Lung (tissue), 16 donors: ENCODE results near the gene NCF1. TPM values are rescaled to one million over a fixed set of nuclear protein-coding genes. Genes with fewer than 3 reads are reported as not detected.
A peak's percentile ranks its signal among the peaks of the same experiment; 100 is the strongest.
"Not testable (repeated sequence)": the region's sequence is repeated elsewhere in the genome, so short reads cannot be mapped to it uniquely, and the experiment has no call there.

ENCODE experiments used
- ATAC-seq: fragments of 200-7000 bp; cut with Tn5 transposase; one replicate; pipeline ENCODE4 v1.9.1; 2020; ENCODE audit warnings: moderate number of reproducible peaks; ENCODE audit not compliant: insufficient read depth, low FRiP score
- DNase-seq, 3 donors: peaks; one replicate each; pipeline ENCODE4 v3.0.0-alpha.2; 2013 to 2017
- H3K27ac ChIP-seq, 2 donors: one replicate each; pipeline ENCODE4 v1.5.1; 2013; ENCODE audit warnings: mild to moderate bottlenecking in 2 of 2, moderate library complexity in 2 of 2, control low read depth in 1 of 2, inconsistent platforms in 1 of 2, low read depth in 1 of 2, low read length in 1 of 2
- H3K27me3 ChIP-seq, 3 donors: one replicate each; pipeline ENCODE4 v1.5.1; 2013; ENCODE audit warnings: low read length in 2 of 3; ENCODE audit not compliant: control insufficient read depth in 3 of 3, insufficient read depth in 3 of 3
- H3K36me3 ChIP-seq, 4 donors: one replicate each; pipeline ENCODE4 v1.5.1; 2013; ENCODE audit warnings: low read length in 4 of 4, mild to moderate bottlenecking in 1 of 4, moderate library complexity in 1 of 4; ENCODE audit not compliant: control insufficient read depth in 4 of 4, insufficient read depth in 4 of 4
- H3K4me1 ChIP-seq, 5 donors: one replicate each; pipeline ENCODE4 v1.5.1; 2013; ENCODE audit warnings: low read length in 5 of 5, mild to moderate bottlenecking in 2 of 5, moderate library complexity in 1 of 5; ENCODE audit not compliant: control insufficient read depth in 5 of 5, insufficient read depth in 5 of 5
- H3K4me3 ChIP-seq: one replicate; pipeline ENCODE4 v1.5.1; 2013; ENCODE audit warnings: mild to moderate bottlenecking, control low read depth, moderate library complexity
- H3K9ac ChIP-seq, 2 donors: one replicate each; pipeline ENCODE4 v1.5.1; 2013; ENCODE audit warnings: low read length in 2 of 2, control low read depth in 1 of 2; ENCODE audit not compliant: insufficient read depth in 1 of 2
- H3K9me3 ChIP-seq, 4 donors: one replicate each; pipeline ENCODE4 v1.5.1; 2013; ENCODE audit warnings: low read length in 3 of 4, mild to moderate bottlenecking in 1 of 4, moderate library complexity in 1 of 4; ENCODE audit not compliant: control insufficient read depth in 4 of 4, insufficient read depth in 3 of 4
- WGBS, 2 donors: extraction: QIAGEN DNeasy Blood & Tissue Kit; methylation state at CpG; one replicate each; pipeline ENCODE4 v1.1.7; 2013; 5-methylcytosine and 5-hydroxymethylcytosine counted together
- long read RNA-seq, 5 donors: transcript quantifications; one replicate each; lab custom pipeline, GENCODE V29; 2026
- polyA plus RNA-seq, 2 donors: library from polyadenylated mRNA; stranded (reverse); fragments of 200-250 nt; gene quantifications; one replicate each; pipeline ENCODE4 v1.2.1, GENCODE V29; 2013
- total RNA-seq, 2 donors: library from RNA; depleted of rRNA in 1 of 2; stranded (reverse); fragments of >200 nt in 1 of 2; gene quantifications; one replicate each; pipeline ENCODE4 v1.2.1, GENCODE V29; 2014 to 2021
- TF ChIP-seq, protein P1 (sequence below): IDR thresholded peaks from 2 replicates; pipeline ENCODE4 v1.5.1; 2012; ENCODE audit warnings: mild to moderate bottlenecking; ENCODE audit errors: control extremely low read depth, extremely low read depth
- donor health status: control.
- donor health status: control.
- donor health status: Bipolar disorder and iron deficiency.
- donor health status: healthy.
- donor health status: DM: yes; HTN: yes; CAD: no.

The NCF1 gene
- 10 to 100 TPM in 1 of 2 donors, 1 to 10 TPM in 1; 8.3 to 46.2 TPM for total RNA-seq
- 10 to 100 TPM; 23.8 to 91.9 TPM for polyA plus RNA-seq
- long read RNA-seq, donor 1 = 0 reads
- long read RNA-seq, donor 2 = 0 reads
- long read RNA-seq, donor 3, partial matches to known transcripts = 0 of 1 reads
- long read RNA-seq, donor 3, other reads (novel, unspliced or antisense) = 0 of 1 reads
- long read RNA-seq, donor 4 = 0 reads
- long read RNA-seq, donor 5 = 0 reads

DNA sequence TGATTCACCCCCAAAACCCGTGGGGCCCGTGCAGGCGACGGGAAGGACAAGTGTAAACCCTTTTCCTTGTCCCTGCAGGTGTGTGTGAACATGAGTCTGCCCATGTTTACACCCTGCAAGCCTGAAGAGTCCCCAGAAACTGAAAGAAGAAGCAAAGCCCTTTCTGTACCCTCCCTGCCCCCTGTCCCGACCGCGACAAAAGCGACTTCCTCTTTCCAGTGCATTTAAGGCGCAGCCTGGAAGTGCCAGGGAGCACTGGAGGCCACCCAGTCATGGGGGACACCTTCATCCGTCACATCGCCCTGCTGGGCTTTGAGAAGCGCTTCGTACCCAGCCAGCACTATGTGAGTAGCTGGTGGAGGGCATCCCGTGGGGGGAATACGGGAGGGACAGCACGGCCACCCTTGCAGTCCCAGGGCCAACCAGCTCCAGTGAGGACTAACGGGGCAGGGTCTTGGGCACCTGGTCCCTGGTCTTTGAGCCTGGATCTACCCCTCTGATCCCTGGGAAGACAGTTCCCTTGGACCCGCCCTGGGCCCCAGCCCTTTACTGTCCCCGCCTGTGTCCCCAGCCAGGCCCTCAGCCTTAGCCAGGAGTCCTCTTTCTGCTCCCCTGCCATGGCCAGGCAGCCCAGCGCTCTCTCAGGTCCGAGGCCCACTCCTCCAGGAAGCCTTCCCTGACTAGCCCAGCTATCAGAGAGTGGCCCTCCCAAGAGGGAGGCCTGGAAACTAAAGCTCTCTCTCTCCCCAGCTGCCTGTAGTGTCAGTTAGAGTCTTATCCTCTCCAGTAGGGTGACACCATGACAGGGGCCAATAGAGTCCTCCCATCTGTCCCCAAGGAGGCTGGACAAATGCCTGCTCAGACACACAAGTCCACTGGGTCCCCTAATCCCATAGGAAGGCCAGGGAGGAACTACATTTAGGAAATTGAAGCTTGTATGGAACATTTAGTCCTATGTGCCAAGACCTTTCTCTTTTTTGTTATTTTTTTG, at the start of gene NCF1:
TSS of gene NCF1 (plus strand) at position 252 of the 991 bp plus-strand sequence. CDS start at position 273, 21 bp downstream.
- whole genome bisulfite sequencing, 2 donors = no CpG with 5 or more reads among the region's 21 CpGs
- not testable (repeated sequence) for H3K9ac ChIP-seq, H3K9me3 ChIP-seq, DNase-seq, H3K27me3 ChIP-seq, H3K27ac ChIP-seq, H3K36me3 ChIP-seq, H3K4me3 ChIP-seq, H3K4me1 ChIP-seq
- peak; percentile 49 for ATAC-seq

DNA sequence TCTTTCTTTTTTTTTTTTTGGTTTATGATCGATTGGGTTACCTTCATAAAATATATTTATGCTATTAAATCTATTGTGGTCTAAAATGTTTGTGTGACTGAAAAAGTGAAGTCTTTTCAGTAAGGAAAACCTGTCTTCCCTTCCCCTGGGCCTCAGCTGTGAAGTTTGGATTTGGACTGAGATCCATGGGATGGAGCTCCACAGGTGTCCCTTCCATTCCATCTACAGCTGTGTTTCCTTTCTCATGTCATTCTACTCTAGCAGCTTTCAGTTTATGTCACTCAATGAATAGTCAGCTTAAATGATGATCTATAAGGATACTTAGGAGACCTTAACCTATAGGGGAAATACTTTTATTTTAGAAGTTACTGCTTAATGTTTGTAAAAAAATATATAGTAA, 48.0 kb upstream of the NCF1 start:
- no peak for ATAC-seq
- 97 to 100% methylated on average over 1 of the region's 1 CpG for WGBS, 2 donors
- peaks cover 3 to 15% (median 10%) of the 10 kb centered on the region in 4 donors for H3K36me3 ChIP-seq
- DNase-seq = no peak
- peaks cover 0 to 7% (median 0%) of the 10 kb centered on the region in 5 donors for H3K4me1 ChIP-seq
- no peak overlapping the region for H3K4me3 ChIP-seq
- H3K9ac ChIP-seq = no peak overlapping the region
- H3K27me3 ChIP-seq = no peaks in the 10 kb centered on the region
- TF ChIP-seq, protein P1, sequence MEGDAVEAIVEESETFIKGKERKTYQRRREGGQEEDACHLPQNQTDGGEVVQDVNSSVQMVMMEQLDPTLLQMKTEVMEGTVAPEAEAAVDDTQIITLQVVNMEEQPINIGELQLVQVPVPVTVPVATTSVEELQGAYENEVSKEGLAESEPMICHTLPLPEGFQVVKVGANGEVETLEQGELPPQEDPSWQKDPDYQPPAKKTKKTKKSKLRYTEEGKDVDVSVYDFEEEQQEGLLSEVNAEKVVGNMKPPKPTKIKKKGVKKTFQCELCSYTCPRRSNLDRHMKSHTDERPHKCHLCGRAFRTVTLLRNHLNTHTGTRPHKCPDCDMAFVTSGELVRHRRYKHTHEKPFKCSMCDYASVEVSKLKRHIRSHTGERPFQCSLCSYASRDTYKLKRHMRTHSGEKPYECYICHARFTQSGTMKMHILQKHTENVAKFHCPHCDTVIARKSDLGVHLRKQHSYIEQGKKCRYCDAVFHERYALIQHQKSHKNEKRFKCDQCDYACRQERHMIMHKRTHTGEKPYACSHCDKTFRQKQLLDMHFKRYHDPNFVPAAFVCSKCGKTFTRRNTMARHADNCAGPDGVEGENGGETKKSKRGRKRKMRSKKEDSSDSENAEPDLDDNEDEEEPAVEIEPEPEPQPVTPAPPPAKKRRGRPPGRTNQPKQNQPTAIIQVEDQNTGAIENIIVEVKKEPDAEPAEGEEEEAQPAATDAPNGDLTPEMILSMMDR = no peak
- no peak overlapping the region for H3K27ac ChIP-seq
- no peaks in the 10 kb centered on the region for H3K9me3 ChIP-seq

GRCh38 chr7:74726309-74727101, 47.3 kb upstream of the NCF1 start:
- H3K36me3 ChIP-seq = peaks cover 3 to 15% (median 8%) of the 10 kb centered on the region in 4 donors
- H3K9ac ChIP-seq = no peak overlapping the region
- TF ChIP-seq, protein P1 = no peak
- H3K4me1 ChIP-seq = peaks cover 0 to 7% (median 0%) of the 10 kb centered on the region in 5 donors
- no peaks in the 10 kb centered on the region for H3K27me3 ChIP-seq
- H3K9me3 ChIP-seq = no peaks in the 10 kb centered on the region
- ATAC-seq (no peak), DNase-seq (no peak)
- no peak overlapping the region for H3K4me3 ChIP-seq
- 96% methylated on average over 8 of the region's 8 CpGs for WGBS, 2 donors
- H3K27ac ChIP-seq = no peak overlapping the region

GRCh38 chr7:74728686-74729085, 45.1 kb upstream of the NCF1 start:
- not testable (repeated sequence) for ATAC-seq

DNA sequence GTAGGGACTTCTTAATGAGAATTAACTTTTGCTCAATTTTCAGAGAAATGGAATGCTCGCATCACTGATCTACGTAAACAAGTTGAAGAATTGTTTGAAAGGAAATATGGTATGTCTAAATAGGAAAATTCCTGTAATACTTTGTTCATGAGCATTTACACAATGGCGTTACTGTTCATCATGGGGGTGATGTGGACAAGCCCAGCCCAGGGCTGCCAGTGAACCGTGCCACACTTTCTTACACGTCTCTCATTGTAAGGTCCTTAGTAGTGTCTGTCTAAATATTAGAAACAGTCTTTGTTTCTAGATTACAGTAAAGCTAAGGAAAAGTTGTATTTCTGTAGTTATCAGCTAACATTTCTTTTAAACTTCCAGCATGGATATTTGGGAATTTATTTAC, 43.6 kb upstream of the NCF1 start:
- no CpG with 5 or more reads among the region's 5 CpGs for WGBS, 2 donors
- not testable (repeated sequence) for H3K9ac ChIP-seq, H3K27ac ChIP-seq, ATAC-seq, DNase-seq, H3K4me1 ChIP-seq, H3K9me3 ChIP-seq, H3K36me3 ChIP-seq, H3K4me3 ChIP-seq, H3K27me3 ChIP-seq

More at GRCh38 chr7:74728686-74729085, 45.1 kb upstream of the NCF1 start:
- DNase-seq, H3K4me1 ChIP-seq, H3K9ac ChIP-seq, H3K27me3 ChIP-seq, H3K4me3 ChIP-seq, H3K9me3 ChIP-seq, H3K36me3 ChIP-seq, H3K27ac ChIP-seq: not testable (repeated sequence)
- WGBS, 2 donors = no CpG with 5 or more reads among the region's 10 CpGs

DNA sequence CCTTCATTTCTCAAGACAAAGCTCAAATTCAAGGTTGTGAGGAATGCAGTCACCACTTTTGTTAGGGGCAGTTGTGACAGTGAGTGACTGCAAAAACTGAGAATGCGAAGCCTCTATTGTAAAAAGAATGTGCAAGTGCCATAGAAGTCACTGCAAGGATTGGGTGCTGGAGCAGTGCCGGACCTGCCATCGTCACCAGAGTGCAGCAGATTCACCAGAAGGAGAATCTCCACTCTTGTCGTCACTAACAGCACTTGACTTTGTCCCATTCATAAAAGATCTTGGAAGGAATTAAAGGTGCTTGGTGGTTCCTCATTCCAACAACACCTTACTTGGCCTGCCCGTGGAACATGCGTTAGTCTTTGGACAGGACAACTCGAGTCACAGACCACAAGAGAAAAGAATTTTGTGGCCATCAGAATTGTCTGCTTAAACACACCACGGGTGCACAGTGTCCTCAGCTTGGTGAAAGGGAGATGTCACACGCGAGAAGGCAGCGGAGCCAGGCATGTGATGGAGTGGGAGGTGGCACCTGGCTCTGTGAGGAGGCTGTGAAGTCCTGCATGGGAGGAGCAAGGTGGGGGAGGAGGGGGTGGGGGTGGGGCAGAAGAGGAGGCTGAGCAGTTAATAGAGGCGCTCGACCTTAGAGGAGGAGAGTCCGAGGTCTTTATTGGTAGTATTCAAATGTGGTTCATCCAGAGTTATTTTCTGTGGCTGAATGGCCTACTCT, 33.7 kb upstream of the NCF1 start:
- ATAC-seq, H3K4me1 ChIP-seq, DNase-seq, H3K9ac ChIP-seq, H3K4me3 ChIP-seq, H3K27me3 ChIP-seq, H3K27ac ChIP-seq, H3K9me3 ChIP-seq, H3K36me3 ChIP-seq: not testable (repeated sequence)
- whole genome bisulfite sequencing, 2 donors = no CpG with 5 or more reads among the region's 14 CpGs
